PFSK-1 (cell line): ENCODE data around the gene PTPRO.

Experiments used
- FOXP2 ChIP-seq: optimal IDR thresholded peaks from 2 replicates; pipeline ENCODE3; 2011; ENCODE audit warnings: borderline replicate concordance, control low read depth, inconsistent platforms; ENCODE audit not compliant: insufficient read depth; ENCODE audit errors: extremely low read length, extremely low read depth
- POLR2AphosphoS5 ChIP-seq: IDR thresholded peaks from 2 replicates; pipeline ENCODE4 v1.6.1; 2012; ENCODE audit warnings: low read depth, mild to moderate bottlenecking, control low read depth, low read length, moderate library complexity
- SIN3A ChIP-seq: IDR thresholded peaks from 2 replicates; pipeline ENCODE4 v1.6.1; 2012; ENCODE audit warnings: mild to moderate bottlenecking, low read length, moderate library complexity, borderline replicate concordance; ENCODE audit not compliant: insufficient read depth
- TAF1 ChIP-seq: IDR thresholded peaks from 2 replicates; pipeline ENCODE4 v1.6.1; 2012; ENCODE audit warnings: low read length, control low read depth, borderline replicate concordance; ENCODE audit not compliant: insufficient read depth
- TF ChIP-seq, protein P1 (sequence below), 2 experiments: IDR thresholded peaks; 2 replicates each; pipeline versions ENCODE4 v1.6.1 to v1.8.0; 2011 to 2012; ENCODE audit warnings: low read depth in 2 of 2, low read length in 2 of 2, control low read depth in 1 of 2, inconsistent platforms in 1 of 2, mild to moderate bottlenecking in 1 of 2, moderate library complexity in 1 of 2; ENCODE audit not compliant: insufficient read depth in 1 of 2

Gene PTPRO

DNA sequence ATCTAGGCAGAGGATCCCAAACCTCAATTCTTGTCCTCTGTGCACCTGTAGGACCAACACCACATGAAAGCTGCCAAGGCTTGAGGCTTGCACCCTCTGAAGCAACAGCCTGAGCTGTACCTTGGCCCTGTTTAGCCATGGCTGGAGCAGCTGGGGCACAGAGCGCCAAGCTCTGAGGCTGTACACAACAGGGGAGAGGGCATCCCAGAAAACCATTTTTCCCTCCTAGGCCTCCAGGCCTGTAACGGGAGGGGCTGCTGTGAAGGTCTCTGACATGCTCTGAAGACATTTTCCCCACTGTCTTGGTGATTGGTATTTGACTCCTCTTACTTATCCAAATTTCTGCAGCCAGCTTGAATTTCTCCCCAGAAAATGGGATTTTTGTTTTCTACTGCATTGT lies 22.4 kb upstream of the PTPRO start:
- no peak for TF ChIP-seq SIN3A
- TF ChIP-seq FOXP2: no peak
- TF ChIP-seq TAF1: no peak
- no peak for TF ChIP-seq POLR2AphosphoS5
- TF ChIP-seq, protein P1, sequence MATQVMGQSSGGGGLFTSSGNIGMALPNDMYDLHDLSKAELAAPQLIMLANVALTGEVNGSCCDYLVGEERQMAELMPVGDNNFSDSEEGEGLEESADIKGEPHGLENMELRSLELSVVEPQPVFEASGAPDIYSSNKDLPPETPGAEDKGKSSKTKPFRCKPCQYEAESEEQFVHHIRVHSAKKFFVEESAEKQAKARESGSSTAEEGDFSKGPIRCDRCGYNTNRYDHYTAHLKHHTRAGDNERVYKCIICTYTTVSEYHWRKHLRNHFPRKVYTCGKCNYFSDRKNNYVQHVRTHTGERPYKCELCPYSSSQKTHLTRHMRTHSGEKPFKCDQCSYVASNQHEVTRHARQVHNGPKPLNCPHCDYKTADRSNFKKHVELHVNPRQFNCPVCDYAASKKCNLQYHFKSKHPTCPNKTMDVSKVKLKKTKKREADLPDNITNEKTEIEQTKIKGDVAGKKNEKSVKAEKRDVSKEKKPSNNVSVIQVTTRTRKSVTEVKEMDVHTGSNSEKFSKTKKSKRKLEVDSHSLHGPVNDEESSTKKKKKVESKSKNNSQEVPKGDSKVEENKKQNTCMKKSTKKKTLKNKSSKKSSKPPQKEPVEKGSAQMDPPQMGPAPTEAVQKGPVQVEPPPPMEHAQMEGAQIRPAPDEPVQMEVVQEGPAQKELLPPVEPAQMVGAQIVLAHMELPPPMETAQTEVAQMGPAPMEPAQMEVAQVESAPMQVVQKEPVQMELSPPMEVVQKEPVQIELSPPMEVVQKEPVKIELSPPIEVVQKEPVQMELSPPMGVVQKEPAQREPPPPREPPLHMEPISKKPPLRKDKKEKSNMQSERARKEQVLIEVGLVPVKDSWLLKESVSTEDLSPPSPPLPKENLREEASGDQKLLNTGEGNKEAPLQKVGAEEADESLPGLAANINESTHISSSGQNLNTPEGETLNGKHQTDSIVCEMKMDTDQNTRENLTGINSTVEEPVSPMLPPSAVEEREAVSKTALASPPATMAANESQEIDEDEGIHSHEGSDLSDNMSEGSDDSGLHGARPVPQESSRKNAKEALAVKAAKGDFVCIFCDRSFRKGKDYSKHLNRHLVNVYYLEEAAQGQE (IDR thresholded peaks at IDR 0.05; ENCODE audit: insufficient read depth in 1 of 2, low read depth in 2 of 2, low read length in 2 of 2): no peak

DNA sequence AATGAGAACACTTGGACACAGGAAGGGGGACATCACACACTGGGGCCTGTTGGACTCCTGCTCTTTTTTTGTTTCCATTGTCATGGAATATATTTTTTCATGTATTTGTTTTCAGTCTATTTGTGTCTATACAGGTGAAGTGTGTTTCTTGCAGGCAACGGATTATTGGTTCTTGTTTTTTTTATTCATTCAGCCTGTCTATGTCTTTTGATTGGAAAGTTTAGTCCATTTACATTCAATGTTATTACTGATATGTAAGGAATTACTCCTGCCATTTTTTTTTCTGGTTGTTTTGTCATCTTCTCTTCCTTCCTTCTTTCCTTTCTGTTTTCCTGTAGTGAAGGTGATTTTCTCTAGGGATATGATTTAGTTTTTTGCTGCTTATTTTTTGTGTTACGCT lies 18.0 kb upstream of the PTPRO start:
- TF ChIP-seq SIN3A (no peak), FOXP2 (no peak), POLR2AphosphoS5 (no peak), TAF1 (no peak)
- TF ChIP-seq, protein P1 (IDR thresholded peaks at IDR 0.05; ENCODE audit: insufficient read depth in 1 of 2, low read depth in 2 of 2, low read length in 2 of 2): no peak

DNA sequence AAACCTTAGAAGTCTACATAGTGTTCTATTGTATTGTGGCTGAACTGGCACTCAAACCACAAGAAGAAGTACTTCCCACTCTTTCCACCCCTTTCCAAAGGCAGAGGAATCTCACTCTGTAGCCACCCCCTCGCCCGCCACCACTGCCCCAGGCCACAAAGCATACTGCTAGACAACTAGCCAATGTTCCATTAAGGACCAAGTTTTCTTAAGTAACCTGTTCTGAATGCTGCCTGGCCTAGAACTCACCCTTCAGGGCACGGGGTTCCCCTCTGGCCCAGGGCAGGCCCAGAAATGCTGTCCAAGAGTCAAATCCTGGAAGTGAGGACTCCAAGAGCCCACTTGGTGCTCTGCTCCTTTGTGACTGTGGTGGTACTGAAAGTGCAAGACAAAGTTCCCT lies 15.7 kb upstream of the PTPRO start:
- TF ChIP-seq SIN3A (no peak), FOXP2 (no peak), TAF1 (no peak), POLR2AphosphoS5 (no peak)
- TF ChIP-seq, protein P1 (IDR thresholded peaks at IDR 0.05; ENCODE audit: insufficient read depth in 1 of 2, low read depth in 2 of 2, low read length in 2 of 2): no peak

GRCh38 chr12:15307079-15307478 lies 15.2 kb upstream of the PTPRO start:
- no peak for TF ChIP-seq TAF1
- TF ChIP-seq FOXP2: no peak
- no peak for TF ChIP-seq POLR2AphosphoS5
- TF ChIP-seq SIN3A: no peak
- TF ChIP-seq, protein P1 (IDR thresholded peaks at IDR 0.05; ENCODE audit: insufficient read depth in 1 of 2, low read depth in 2 of 2, low read length in 2 of 2): no peak

GRCh38 chr12:15318841-15319240 lies 3.5 kb upstream of the PTPRO start:
- no peak for TF ChIP-seq POLR2AphosphoS5
- no peak for TF ChIP-seq TAF1
- TF ChIP-seq FOXP2: no peak
- no peak for TF ChIP-seq SIN3A
- TF ChIP-seq, protein P1 (IDR thresholded peaks at IDR 0.05; ENCODE audit: insufficient read depth in 1 of 2, low read depth in 2 of 2, low read length in 2 of 2): no peak
